Retinal pigment epithelial cell (primary cell): ENCODE measurements around the gene RAD51AP2.
A peak's percentile ranks its signal among the peaks of the same experiment; 100 is the strongest.

Source experiments
- DNase-seq: peaks from one replicate; pipeline ENCODE4 v3.0.0-alpha.2; 2010; ENCODE audit warnings: low read depth
- H3K4me3 ChIP-seq: 2 replicates; pipeline ENCODE4 v1.5.1; 2011; ENCODE audit warnings: mild to moderate bottlenecking, low read length, control low read depth, moderate library complexity
- TF ChIP-seq, protein P1 (sequence below): conservative IDR thresholded peaks from 2 replicates; pipeline ENCODE4 v1.5.1; 2011; ENCODE audit warnings: low read depth, low read length, control low read depth, inconsistent platforms

The RAD51AP2 gene

DNA sequence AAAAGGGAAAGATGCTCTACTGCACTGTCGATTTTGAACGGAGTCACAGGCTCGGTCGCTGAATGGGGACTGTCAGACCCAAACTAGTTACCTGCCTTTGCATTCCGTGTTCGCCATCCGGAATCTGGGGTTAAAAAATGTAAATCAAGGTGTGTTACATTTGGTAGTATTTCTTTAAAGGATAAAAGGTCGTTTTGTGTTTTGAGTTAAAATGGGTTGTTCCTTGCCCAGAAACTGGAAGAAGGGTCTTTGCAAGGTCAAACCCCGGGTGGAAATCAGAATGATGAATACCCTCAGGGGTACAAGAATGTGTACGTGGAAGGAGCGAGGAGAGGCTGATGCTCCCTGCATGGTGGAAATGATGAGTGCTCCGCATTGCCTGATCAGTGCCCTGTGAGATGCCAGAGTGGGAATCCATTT lies 23.3 kb upstream of the RAD51AP2 start:
- TF ChIP-seq, protein P1, sequence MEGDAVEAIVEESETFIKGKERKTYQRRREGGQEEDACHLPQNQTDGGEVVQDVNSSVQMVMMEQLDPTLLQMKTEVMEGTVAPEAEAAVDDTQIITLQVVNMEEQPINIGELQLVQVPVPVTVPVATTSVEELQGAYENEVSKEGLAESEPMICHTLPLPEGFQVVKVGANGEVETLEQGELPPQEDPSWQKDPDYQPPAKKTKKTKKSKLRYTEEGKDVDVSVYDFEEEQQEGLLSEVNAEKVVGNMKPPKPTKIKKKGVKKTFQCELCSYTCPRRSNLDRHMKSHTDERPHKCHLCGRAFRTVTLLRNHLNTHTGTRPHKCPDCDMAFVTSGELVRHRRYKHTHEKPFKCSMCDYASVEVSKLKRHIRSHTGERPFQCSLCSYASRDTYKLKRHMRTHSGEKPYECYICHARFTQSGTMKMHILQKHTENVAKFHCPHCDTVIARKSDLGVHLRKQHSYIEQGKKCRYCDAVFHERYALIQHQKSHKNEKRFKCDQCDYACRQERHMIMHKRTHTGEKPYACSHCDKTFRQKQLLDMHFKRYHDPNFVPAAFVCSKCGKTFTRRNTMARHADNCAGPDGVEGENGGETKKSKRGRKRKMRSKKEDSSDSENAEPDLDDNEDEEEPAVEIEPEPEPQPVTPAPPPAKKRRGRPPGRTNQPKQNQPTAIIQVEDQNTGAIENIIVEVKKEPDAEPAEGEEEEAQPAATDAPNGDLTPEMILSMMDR, result no peak
- peak overlapping the region; percentile 69 for H3K4me3 ChIP-seq
- DNase-seq, result no peak

DNA sequence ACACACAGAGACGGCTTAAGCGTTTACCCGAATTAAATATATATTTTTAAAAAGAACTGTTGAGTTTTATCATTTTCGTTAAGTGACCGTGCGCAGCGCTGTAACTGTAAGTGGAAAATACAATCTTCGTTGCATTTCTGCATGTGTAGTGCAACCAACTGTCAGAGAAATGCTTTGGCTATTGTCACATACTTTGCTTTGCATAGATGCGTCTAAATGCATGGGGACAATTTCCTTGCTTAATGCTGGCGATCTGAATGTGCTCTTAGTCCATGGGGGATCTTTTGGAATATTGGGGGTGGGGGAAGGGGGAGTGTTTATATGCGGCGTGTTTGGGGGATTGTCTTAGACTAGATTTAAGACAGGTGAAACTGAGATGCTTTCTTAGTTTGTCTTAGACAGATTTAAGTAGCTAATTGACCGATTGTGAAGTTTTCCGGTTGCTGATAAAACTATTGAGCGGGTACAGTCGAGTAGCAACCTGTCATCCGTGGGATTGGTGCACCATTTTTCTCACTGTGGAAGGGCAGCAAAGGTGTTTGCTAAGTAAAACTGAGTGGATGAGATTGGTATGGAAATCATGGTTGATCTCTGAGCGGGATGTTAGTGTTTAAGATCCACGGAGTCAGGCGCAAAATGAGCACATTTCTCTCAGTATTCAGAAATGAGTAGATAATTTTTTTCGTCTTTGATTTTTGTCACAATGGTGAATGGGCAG lies 22.7 kb upstream of the RAD51AP2 start:
- DNase-seq, result no peak
- TF ChIP-seq, protein P1, result no peak

GRCh38 chr2:17540093-17540812 lies 22.0 kb upstream of the RAD51AP2 start, which contains the start of gene VSNL1:
Gene VSNL1, plus strand, starts transcription at chr2:17540696. Its CDS starts 51,379 bp downstream, at chr2:17592075.
- TF ChIP-seq, protein P1, result no peak
- H3K4me3 ChIP-seq, result peak within 1 kb of the TSS; percentile 69
- DNase-seq, result peak; percentile 69

More for the DNA sequence above, 22.7 kb upstream of the RAD51AP2 start:
- peak overlapping the region; percentile 69 for H3K4me3 ChIP-seq

DNA sequence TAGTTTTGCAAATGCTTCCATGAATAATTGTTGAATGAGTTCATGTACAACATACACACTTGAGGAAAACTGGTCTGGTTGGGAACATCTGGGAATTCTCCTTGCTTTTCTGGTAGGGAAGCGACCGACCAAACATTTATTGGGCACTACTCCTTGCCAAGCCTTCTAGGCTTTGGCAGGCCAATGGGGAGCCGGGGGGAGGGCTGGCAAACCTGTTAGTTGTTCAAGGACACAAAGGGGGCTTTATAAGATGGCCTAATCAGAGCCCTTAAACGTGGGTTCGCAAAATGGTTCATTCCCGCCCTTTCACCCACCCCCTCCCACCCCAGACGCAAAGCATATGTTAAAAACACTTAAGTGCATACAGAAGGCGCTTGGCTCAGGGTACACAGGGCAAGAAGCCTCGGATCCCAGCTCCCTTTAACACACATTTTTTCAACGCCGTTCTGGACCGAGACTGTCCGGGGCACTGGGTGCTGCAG lies 21.4 kb upstream of the RAD51AP2 start:
- H3K4me3 ChIP-seq, result peak overlapping the region; percentile 69
- DNase-seq, result no peak
- TF ChIP-seq, protein P1, result no peak

DNA sequence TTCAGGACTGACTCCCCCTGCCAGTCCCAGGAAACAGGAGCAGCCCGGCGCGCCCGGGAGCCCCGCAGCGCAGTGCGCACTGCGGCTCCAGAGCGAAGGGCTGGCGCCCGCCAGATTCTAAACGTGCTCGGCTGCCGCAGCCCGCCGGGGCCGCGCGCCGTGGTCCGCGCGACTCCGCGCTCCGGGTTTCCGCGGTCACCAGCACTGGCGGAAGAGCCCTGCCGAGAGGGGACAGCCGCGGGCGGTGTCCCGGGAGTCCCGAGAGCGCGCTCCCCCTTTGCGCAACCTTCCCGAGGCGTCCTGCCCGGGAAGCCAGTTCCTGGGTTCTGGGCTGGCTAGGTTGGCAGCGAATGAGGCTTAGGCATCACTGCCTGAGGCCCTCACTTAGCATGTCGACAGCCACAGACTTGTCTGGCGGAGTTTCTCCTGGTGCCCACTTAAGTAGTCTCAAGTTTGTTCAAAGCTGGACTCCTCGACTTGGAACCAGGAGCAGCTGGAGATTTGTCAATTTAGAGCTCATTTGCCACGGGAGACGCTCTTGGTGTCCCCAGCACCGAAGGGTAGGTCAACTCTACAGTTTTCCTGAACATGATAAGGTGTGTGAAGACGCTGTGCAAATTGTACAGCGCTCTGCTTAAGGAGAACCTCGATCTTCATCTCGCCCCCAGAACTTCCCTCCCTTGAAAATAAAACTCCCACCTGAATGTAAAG lies 20.8 kb upstream of the RAD51AP2 start:
- DNase-seq, result no peak
- peak overlapping the region; percentile 69 for H3K4me3 ChIP-seq

DNA sequence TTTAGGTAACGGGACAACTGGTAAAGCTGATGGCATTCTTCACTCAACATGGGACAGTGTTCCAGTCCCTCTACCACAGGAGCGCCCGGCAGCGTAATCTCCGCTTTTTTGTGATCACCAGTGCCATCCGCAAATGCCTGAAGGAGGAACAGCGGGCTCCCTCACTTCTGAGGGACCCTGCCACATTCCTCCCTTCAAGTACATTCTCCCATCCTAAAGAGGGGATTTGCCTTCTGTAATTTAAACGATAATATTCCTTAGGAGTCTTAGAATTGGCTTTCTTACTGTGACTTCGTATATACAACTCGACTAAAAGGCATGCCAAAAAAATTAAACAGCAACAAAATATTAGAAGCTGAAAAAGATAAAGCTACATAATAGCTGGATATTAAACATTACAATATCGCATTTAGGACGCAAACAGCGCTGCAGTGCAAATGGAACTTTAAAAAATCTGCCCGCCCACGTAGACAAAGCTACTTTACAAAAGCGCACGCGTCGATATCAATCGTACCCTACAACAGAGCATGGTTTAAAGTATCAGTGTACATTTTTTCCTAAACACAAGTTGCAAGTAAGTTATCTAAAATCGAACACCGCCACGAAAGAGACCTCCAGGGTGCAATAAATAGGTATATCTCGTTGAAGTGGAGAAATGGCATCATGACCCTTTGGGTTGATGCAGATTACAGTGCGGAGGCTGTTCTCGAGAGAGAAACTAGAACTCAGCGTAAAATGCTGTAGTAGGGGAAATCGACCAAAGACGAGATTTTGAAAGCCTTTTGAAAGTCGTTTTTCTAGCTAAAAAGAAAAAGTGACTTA lies 20.0 kb upstream of the RAD51AP2 start:
- TF ChIP-seq, protein P1, result no peak
- peak overlapping the region; percentile 69 for H3K4me3 ChIP-seq
- no peak for DNase-seq

More for the DNA sequence above, 20.8 kb upstream of the RAD51AP2 start:
- TF ChIP-seq, protein P1, result no peak
